Gastroesophageal sphincter (tissue), 4 donors: ENCODE measurements around the gene DUS1L. TPM values are rescaled to one million over a fixed set of nuclear protein-coding genes. Genes with fewer than 3 reads are reported as not detected.

Experiments used
- ATAC-seq: fragments of 150-250 bp; one replicate; pipeline ENCODE4 v1.9.1; 2016; ENCODE audit warnings: mild to moderate bottlenecking, moderate library complexity
- H3K27ac ChIP-seq, 4 donors: fragments of 200-600 bp; sonication (generic) in 3 of 4; 1 replicate in 3 of 4; 2 replicates in 1 of 4; pipeline ENCODE4 v1.5.1; 2016 to 2019
- H3K27me3 ChIP-seq: fragments of 200-600 bp; sonication (generic); one replicate; pipeline ENCODE4 v1.5.1; 2019
- H3K36me3 ChIP-seq, 2 donors: fragments of 200-600 bp; sonication (generic); one replicate each; pipeline ENCODE4 v1.5.1; 2019; ENCODE audit warnings: control low read depth in 1 of 2
- H3K4me1 ChIP-seq, 3 donors: fragments of 200-600 bp; sonication (generic); 1 replicate in 2 of 3; 2 replicates in 1 of 3; pipeline ENCODE4 v1.5.1; 2016 to 2019; ENCODE audit warnings: control low read depth in 2 of 3
- H3K4me3 ChIP-seq, 2 donors: fragments of 200-600 bp; sonication (generic); one replicate each; pipeline ENCODE4 v1.5.1; 2019; ENCODE audit warnings: mild to moderate bottlenecking in 1 of 2, moderate library complexity in 1 of 2
- H3K9me3 ChIP-seq, 3 donors: fragments of 200-600 bp; sonication (generic); one replicate each; pipeline ENCODE4 v1.5.1; 2017 to 2019; ENCODE audit warnings: control low read depth in 2 of 3
- CTCF ChIP-seq, 4 experiments: fragments of 200-600 bp in 2 of 4; fragments of 450-650 bp in 2 of 4; sonication (generic) in 1 of 4; IDR thresholded peaks; one replicate each; pipeline ENCODE4 v1.5.1; 2017 to 2019; ENCODE audit warnings: antibody characterized with exemption in 4 of 4, mild to moderate bottlenecking in 2 of 4, moderate library complexity in 2 of 4
- EP300 ChIP-seq: sonication (generic); formaldehyde crosslinking; IDR thresholded peaks from one replicate; pipeline ENCODE4 v1.6.1; 2017; ENCODE audit warnings: antibody characterized with exemption, mild to moderate bottlenecking
- POLR2A ChIP-seq, 2 donors: fragments of 450-650 bp; IDR thresholded peaks; one replicate each; pipeline ENCODE4 v1.6.1; 2017; ENCODE audit warnings: antibody characterized with exemption in 2 of 2, mild to moderate bottlenecking in 2 of 2, moderate library complexity in 1 of 2
- POLR2AphosphoS5 ChIP-seq: sonication (generic); formaldehyde crosslinking; IDR thresholded peaks from one replicate; pipeline ENCODE4 v1.6.1; 2017; ENCODE audit warnings: antibody characterized with exemption
- WGBS, 2 donors: methylation state at CpG; one replicate each; pipeline ENCODE4 v1.1.5; 2018; ENCODE audit warnings: low coverage in 1 of 2; 5-methylcytosine and 5-hydroxymethylcytosine counted together
- total RNA-seq, 4 donors: library from RNA; depleted of rRNA; stranded (reverse); fragments of >200 nt; gene quantifications; one replicate each; pipeline ENCODE4 v1.1.0, GENCODE V29; 2016

DUS1L gene
- total RNA-seq, 4 donors from 2014 or later: 35.8 to 62.8 (median 52.9) TPM

DNA sequence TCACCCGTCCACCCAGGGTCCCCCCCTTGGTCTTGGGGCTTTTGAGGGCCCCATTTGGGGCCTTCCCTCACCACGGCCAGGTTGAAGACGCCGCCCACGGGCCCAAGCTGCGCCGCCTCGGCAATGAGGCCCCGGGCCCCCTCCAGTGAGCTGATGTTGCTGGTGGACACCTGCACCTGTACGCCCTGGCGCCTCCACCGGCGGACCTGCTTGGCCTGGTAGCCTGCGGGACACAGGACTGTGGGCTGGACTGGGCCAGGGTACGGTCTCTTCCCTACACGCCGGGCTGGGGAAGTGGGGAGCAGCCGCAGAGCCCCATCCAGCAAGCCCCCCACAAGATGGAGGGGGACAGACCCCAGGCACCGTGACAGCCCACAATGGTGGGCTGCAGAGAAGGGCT is 16.9 kb upstream of the DUS1L start:
- WGBS, 2 donors: no CpG with 5 or more reads among the region's 19 CpGs
- no peaks in the 10 kb centered on the region for H3K9me3 ChIP-seq
- peaks cover 0 to 93% of the 10 kb centered on the region in 2 donors for H3K36me3 ChIP-seq

GRCh38 chr17:82081966-82082365 is 16.4 kb upstream of the DUS1L start:
- Histone ChIP-seq H3K9me3 (no peaks in the 10 kb centered on the region), H3K36me3 (peaks cover 0 to 88% of the 10 kb centered on the region in 2 donors), H3K27ac (no peak overlapping the region), H3K27me3 (no peaks in the 10 kb centered on the region), H3K4me1 (no peaks in the 10 kb centered on the region), H3K4me3 (no peak overlapping the region)
- TF ChIP-seq POLR2A (IDR thresholded peaks at IDR 0.05): no peak
- no peak for TF ChIP-seq EP300
- TF ChIP-seq POLR2AphosphoS5: no peak
- TF ChIP-seq CTCF (IDR thresholded peaks at IDR 0.05): no peak
- WGBS, 2 donors: no CpG with 5 or more reads among the region's 22 CpGs
- ATAC-seq: no peak

More for the DNA sequence above, 16.9 kb upstream of the DUS1L start:
- ATAC-seq: no peak
- H3K4me1 ChIP-seq: no peaks in the 10 kb centered on the region
- H3K27me3 ChIP-seq: no peaks in the 10 kb centered on the region
- TF ChIP-seq POLR2A (IDR thresholded peaks at IDR 0.05) (no peak), EP300 (no peak), POLR2AphosphoS5 (no peak), CTCF (IDR thresholded peaks at IDR 0.05) (no peak)
- no peak overlapping the region for H3K4me3 ChIP-seq
- no peak overlapping the region for H3K27ac ChIP-seq

DNA sequence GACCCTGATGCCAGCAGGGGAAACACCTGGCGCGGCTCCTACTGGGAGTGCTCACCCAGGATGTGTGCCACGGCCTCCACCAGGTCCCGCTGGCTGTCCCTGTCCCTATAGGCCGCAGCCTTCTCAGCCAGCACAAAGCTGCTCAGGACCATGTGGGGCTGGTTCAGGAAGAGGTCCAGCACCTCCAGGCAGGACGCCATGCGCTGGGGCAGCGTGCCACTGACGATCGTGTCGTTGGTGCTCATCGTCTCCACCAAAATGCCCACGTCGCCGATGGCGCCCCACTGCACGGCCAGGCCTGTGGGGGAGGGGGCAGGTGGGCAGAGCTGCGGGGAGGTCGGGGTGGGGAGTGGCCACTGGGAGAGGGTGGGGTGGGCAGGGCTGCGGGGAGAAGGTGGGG is 15.9 kb upstream of the DUS1L start:
- H3K9me3 ChIP-seq: no peaks in the 10 kb centered on the region
- H3K27ac ChIP-seq: no peak overlapping the region
- no CpG with 5 or more reads among the region's 20 CpGs for WGBS, 2 donors
- no peak for ATAC-seq
- H3K4me1 ChIP-seq: no peaks in the 10 kb centered on the region
- peaks cover 0 to 83% of the 10 kb centered on the region in 2 donors for H3K36me3 ChIP-seq
- no peak overlapping the region for H3K4me3 ChIP-seq
- TF ChIP-seq POLR2A (IDR thresholded peaks at IDR 0.05) (no peak), CTCF (IDR thresholded peaks at IDR 0.05) (no peak), POLR2AphosphoS5 (no peak), EP300 (no peak)
- no peaks in the 10 kb centered on the region for H3K27me3 ChIP-seq

GRCh38 chr17:82080789-82081464 is 15.3 kb upstream of the DUS1L start:
- no CpG with 5 or more reads among the region's 44 CpGs for WGBS, 2 donors
- Histone ChIP-seq H3K36me3 (peaks cover 0 to 77% of the 10 kb centered on the region in 2 donors), H3K9me3 (no peaks in the 10 kb centered on the region), H3K27ac (no peak overlapping the region), H3K4me3 (no peak overlapping the region), H3K27me3 (no peaks in the 10 kb centered on the region), H3K4me1 (no peaks in the 10 kb centered on the region)
- TF ChIP-seq EP300: no peak
- ATAC-seq: no peak

GRCh38 chr17:82080048-82080788 is 14.6 kb upstream of the DUS1L start:
- no peak for TF ChIP-seq POLR2A (IDR thresholded peaks at IDR 0.05)
- TF ChIP-seq CTCF (IDR thresholded peaks at IDR 0.05): no peak
- TF ChIP-seq POLR2AphosphoS5: no peak
- TF ChIP-seq EP300: no peak
- H3K9me3 ChIP-seq: no peaks in the 10 kb centered on the region
- H3K4me1 ChIP-seq: no peaks in the 10 kb centered on the region
- H3K27me3 ChIP-seq: no peaks in the 10 kb centered on the region
- no peak for ATAC-seq
- no peak overlapping the region for H3K4me3 ChIP-seq
- H3K36me3 ChIP-seq: peaks cover 0 to 70% of the 10 kb centered on the region in 2 donors
- 92% methylated on average over 4 of the region's 36 CpGs; no CpG with 5 or more reads in 1 of the 2 donors for WGBS, 2 donors
- H3K27ac ChIP-seq: no peak overlapping the region
